ENCODE data around the gene AADAC. TPM values are rescaled to one million over a fixed set of nuclear protein-coding genes. Genes with fewer than 3 reads are reported as not detected.

The AADAC gene
- total RNA-seq, 1 donor from 2014 or later = not detected

- H3K27me3 Mint-ChIP-seq (ENCODE audit: low read depth) = no peaks in the 10 kb centered on the region
- DNase-seq (ENCODE audit: low spot score) = no peak
- H3K9me3 Mint-ChIP-seq (ENCODE audit: low read depth) = peaks cover 26% of the 10 kb centered on the region
- peaks cover 8% of the 10 kb centered on the region for H3K36me3 Mint-ChIP-seq (ENCODE audit: low read depth)
- no peak overlapping the region for H3K4me3 Mint-ChIP-seq (ENCODE audit: unreplicated experiment)
- H3K4me1 Mint-ChIP-seq (ENCODE audit: low read depth) = no peaks in the 10 kb centered on the region
- TF ChIP-seq CTCF (IDR thresholded peaks at IDR 0.05) = no peak
- H3K27ac Mint-ChIP-seq (ENCODE audit: unreplicated experiment) = no peak overlapping the region
Measured at GRCh38 chr3:151852074-151852811, 38.3 kb downstream of the AADAC start.

GRCh38 chr3:151856118-151856517, 42.2 kb downstream of the AADAC start:
- peaks cover 2% of the 10 kb centered on the region for H3K36me3 Mint-ChIP-seq (ENCODE audit: low read depth)
- no peak for DNase-seq (ENCODE audit: low spot score)
- no peaks in the 10 kb centered on the region for H3K9me3 Mint-ChIP-seq (ENCODE audit: low read depth)
- H3K27ac Mint-ChIP-seq (ENCODE audit: unreplicated experiment) = no peak overlapping the region
- H3K4me3 Mint-ChIP-seq (ENCODE audit: unreplicated experiment) = no peak overlapping the region
- TF ChIP-seq CTCF (IDR thresholded peaks at IDR 0.05) = no peak
- no peaks in the 10 kb centered on the region for H3K27me3 Mint-ChIP-seq (ENCODE audit: low read depth)
- H3K4me1 Mint-ChIP-seq (ENCODE audit: low read depth) = peaks cover 3% of the 10 kb centered on the region

GRCh38 chr3:151856641-151857040, 42.7 kb downstream of the AADAC start:
- Mint-ChIP-seq H3K9me3 (ENCODE audit: low read depth) (no peaks in the 10 kb centered on the region), H3K4me3 (ENCODE audit: unreplicated experiment) (no peak overlapping the region), H3K4me1 (ENCODE audit: low read depth) (peaks cover 3% of the 10 kb centered on the region), H3K27ac (ENCODE audit: unreplicated experiment) (no peak overlapping the region), H3K36me3 (ENCODE audit: low read depth) (no peaks in the 10 kb centered on the region), H3K27me3 (ENCODE audit: low read depth) (no peaks in the 10 kb centered on the region)
- DNase-seq (ENCODE audit: low spot score) = no peak
- no peak for TF ChIP-seq CTCF (IDR thresholded peaks at IDR 0.05)

GRCh38 chr3:151859233-151859673, 45.3 kb downstream of the AADAC start:
- Mint-ChIP-seq H3K27ac (ENCODE audit: unreplicated experiment) (no peak overlapping the region), H3K27me3 (ENCODE audit: low read depth) (no peaks in the 10 kb centered on the region), H3K9me3 (ENCODE audit: low read depth) (no peaks in the 10 kb centered on the region), H3K4me1 (ENCODE audit: low read depth) (peaks cover 6% of the 10 kb centered on the region), H3K4me3 (ENCODE audit: unreplicated experiment) (no peak overlapping the region), H3K36me3 (ENCODE audit: low read depth) (no peaks in the 10 kb centered on the region)
- no peak for DNase-seq (ENCODE audit: low spot score)
- no peak for TF ChIP-seq CTCF (IDR thresholded peaks at IDR 0.05)

DNA sequence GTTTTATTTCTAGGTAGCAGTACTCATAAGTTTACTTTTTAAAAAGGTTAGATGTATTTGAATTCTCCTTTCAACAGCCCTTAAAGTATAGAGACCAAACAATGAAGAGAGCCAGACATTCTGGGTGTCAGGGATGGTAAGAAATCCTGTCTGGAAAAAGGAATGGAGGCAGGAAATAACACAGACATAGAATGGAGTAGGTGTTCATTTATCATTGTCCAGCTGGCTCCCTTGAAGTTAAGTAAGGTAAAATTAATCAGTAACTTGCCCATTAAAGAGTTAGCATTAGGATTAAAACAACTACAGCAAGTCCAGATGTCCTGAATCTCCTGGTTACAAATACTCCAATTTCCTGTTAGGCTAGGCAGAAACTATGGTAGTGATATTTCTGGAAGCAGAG, 46.0 kb downstream of the AADAC start:
- Mint-ChIP-seq H3K4me3 (ENCODE audit: unreplicated experiment) (no peak overlapping the region), H3K27me3 (ENCODE audit: low read depth) (no peaks in the 10 kb centered on the region), H3K36me3 (ENCODE audit: low read depth) (no peaks in the 10 kb centered on the region), H3K9me3 (ENCODE audit: low read depth) (no peaks in the 10 kb centered on the region), H3K4me1 (ENCODE audit: low read depth) (peaks cover 12% of the 10 kb centered on the region), H3K27ac (ENCODE audit: unreplicated experiment) (no peak overlapping the region)
- DNase-seq (ENCODE audit: low spot score) = no peak
- no peak for TF ChIP-seq CTCF (IDR thresholded peaks at IDR 0.05)

All from chondrocyte (in vitro differentiated cells).